Measurements from ENCODE around the gene UMPS.

DNA sequence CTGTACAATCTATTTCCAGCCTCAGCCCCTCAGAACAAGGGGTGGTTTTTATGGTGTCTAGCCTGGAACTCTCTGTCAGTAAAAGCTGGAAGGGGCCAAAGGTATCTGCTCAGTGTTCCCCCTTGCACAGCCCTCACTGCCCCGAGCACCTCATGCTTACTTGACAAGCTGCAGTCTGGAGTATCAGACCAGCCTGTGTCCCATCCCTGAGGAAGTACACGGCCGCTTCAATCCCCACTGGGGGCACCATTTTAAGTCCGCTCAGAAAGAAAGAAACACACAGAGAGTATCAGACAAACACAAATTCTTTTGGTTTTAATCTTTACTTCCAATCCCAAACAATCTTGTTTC, 32.4 kb downstream of the UMPS start:
- TF ChIP-seq CREB1 (IDR thresholded peaks at IDR 0.05; ENCODE audit: low read depth): no peak
- no peak for TF ChIP-seq FOXM1 (IDR thresholded peaks at IDR 0.05; ENCODE audit: borderline replicate concordance, low read depth)
- TF ChIP-seq, protein P1, sequence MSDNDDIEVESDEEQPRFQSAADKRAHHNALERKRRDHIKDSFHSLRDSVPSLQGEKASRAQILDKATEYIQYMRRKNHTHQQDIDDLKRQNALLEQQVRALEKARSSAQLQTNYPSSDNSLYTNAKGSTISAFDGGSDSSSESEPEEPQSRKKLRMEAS (IDR thresholded peaks at IDR 0.05): no peak
- TF ChIP-seq ZBTB7A (IDR thresholded peaks at IDR 0.05; ENCODE audit: low read depth): no peak
